A549 (cell line): ENCODE data around the gene MAPK1.
"Not testable (repeated sequence)": the region's sequence is repeated elsewhere in the genome, so short reads cannot be mapped to it uniquely, and the experiment has no call there.

ENCODE experiments used
- CHD2 ChIP-seq: fragments of 150-350 bp; IDR thresholded peaks from 2 replicates; pipeline ENCODE4 v1.6.1; 2014; ENCODE audit warnings: low read length; ENCODE audit not compliant: partially characterized antibody
- RARB ChIP-seq: fragments of 250-450 bp; sonication (Bioruptor Pico); IDR thresholded peaks from 2 replicates; pipeline ENCODE4 v1.8.0; 2021; ENCODE audit warnings: mild to moderate bottlenecking, moderate library complexity
- TF ChIP-seq, protein P1 (sequence below): fragments of 250-450 bp; sonication (Bioruptor Pico); IDR thresholded peaks from 2 replicates; pipeline ENCODE4 v1.5.0; 2021; ENCODE audit warnings: mild to moderate bottlenecking, moderate library complexity, borderline replicate concordance
- TF ChIP-seq, protein P2 (sequence below): fragments of >200 bp; sonication (Bioruptor Twin); formaldehyde crosslinking; IDR thresholded peaks from 3 replicates; pipeline ENCODE4 v1.5.1; 2016

DNA sequence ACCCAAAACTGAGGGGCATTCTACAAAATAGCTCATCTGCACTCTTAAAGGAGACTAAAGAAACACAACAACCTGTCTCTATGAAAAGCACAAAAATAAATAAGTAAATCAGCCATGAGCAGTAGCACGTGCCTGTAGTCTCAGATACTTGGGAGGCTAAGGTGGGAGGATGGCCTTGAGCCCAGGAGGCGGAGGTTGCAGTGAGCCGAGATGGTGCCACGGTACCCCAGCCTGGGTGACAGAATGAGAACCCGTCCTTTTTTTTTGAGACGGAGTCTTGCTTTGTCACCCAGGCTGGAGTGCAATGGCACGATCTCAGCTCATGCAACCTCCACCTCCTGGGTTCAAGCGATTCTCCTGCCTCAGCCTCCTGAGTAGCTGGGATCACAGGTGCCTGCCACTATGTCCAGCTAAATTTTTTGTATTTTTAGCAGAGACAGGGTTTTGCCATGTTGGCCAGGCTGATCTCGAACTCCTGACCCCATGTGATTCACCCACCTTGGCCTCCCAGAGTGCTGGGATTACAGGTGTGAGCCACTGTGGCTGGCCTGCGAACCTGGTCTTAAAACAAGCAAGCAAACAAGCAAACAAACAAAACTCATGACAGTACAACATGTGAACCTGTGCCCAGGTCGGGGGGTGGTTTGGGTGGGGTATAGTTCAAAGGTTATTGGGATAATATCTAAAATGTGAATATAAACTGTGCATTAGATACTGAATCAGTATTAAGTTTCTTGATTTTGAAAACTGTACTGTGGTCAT is 76.4 kb downstream of the MAPK1 start:
- TF ChIP-seq, protein P1, sequence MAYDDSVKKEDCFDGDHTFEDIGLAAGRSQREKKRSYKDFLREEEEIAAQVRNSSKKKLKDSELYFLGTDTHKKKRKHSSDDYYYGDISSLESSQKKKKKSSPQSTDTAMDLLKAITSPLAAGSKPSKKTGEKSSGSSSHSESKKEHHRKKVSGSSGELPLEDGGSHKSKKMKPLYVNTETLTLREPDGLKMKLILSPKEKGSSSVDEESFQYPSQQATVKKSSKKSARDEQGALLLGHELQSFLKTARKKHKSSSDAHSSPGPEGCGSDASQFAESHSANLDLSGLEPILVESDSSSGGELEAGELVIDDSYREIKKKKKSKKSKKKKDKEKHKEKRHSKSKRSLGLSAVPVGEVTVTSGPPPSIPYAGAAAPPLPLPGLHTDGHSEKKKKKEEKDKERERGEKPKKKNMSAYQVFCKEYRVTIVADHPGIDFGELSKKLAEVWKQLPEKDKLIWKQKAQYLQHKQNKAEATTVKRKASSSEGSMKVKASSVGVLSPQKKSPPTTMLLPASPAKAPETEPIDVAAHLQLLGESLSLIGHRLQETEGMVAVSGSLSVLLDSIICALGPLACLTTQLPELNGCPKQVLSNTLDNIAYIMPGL (CRISPR knock-in tag), result not testable (repeated sequence)
- TF ChIP-seq, protein P2, sequence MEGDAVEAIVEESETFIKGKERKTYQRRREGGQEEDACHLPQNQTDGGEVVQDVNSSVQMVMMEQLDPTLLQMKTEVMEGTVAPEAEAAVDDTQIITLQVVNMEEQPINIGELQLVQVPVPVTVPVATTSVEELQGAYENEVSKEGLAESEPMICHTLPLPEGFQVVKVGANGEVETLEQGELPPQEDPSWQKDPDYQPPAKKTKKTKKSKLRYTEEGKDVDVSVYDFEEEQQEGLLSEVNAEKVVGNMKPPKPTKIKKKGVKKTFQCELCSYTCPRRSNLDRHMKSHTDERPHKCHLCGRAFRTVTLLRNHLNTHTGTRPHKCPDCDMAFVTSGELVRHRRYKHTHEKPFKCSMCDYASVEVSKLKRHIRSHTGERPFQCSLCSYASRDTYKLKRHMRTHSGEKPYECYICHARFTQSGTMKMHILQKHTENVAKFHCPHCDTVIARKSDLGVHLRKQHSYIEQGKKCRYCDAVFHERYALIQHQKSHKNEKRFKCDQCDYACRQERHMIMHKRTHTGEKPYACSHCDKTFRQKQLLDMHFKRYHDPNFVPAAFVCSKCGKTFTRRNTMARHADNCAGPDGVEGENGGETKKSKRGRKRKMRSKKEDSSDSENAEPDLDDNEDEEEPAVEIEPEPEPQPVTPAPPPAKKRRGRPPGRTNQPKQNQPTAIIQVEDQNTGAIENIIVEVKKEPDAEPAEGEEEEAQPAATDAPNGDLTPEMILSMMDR, result not testable (repeated sequence)
- not testable (repeated sequence) for TF ChIP-seq CHD2; RARB (CRISPR knock-in tag)
